CD4-positive, alpha-beta T cell (primary cell): ENCODE results near the gene M1AP. TPM values are rescaled to one million over a fixed set of nuclear protein-coding genes. Genes with fewer than 3 reads are reported as not detected.

Experiments used
- ATAC-seq: fragments of 200-7000 bp; cut with Tn5 transposase; one replicate; pipeline ENCODE4 v1.10.0; 2022; ENCODE audit warnings: mild to moderate bottlenecking; ENCODE audit not compliant: poor library complexity
- CTCF ChIA-PET: fragments of 350-600 bp; sonication (Branson Sonifier 250); formaldehyde crosslinking; loops from one replicate; lab custom pipeline; 2021; ENCODE audit warnings: antibody characterized with exemption, inconsistent platforms; lab: Charles Lee
- POLR2A ChIA-PET: fragments of 350-600 bp; sonication (Branson Sonifier 250); formaldehyde crosslinking; loops from one replicate; lab custom pipeline; 2021; ENCODE audit warnings: antibody characterized with exemption, inconsistent platforms; lab: Charles Lee
- DNase-seq, 14 experiments: peaks; one replicate each; pipeline ENCODE4 v3.0.0-alpha.2; 2013 to 2020; ENCODE audit warnings: mixed read lengths in 2 of 14
- H3K27ac ChIP-seq, 2 donors: one replicate each; pipeline versions ENCODE4 v1.5.1 to v1.7.0; 2013; ENCODE audit warnings: low read length in 2 of 2, low read depth in 1 of 2, mild to moderate bottlenecking in 1 of 2
- H3K27me3 ChIP-seq, 2 experiments: 1 replicate in 1 of 2; 2 replicates in 1 of 2; pipeline versions ENCODE4 v1.6.1 to v1.7.0; 2013; ENCODE audit warnings: low read length in 2 of 2, control low read depth in 1 of 2, mild to moderate bottlenecking in 1 of 2, moderate library complexity in 1 of 2; ENCODE audit not compliant: insufficient read depth in 2 of 2, control insufficient read depth in 1 of 2
- H3K36me3 ChIP-seq: one replicate; pipeline ENCODE4 v1.6.1; 2013; ENCODE audit warnings: low read length, control low read depth; ENCODE audit not compliant: insufficient read depth
- H3K4me1 ChIP-seq: one replicate; pipeline ENCODE4 v1.6.1; 2013; ENCODE audit warnings: low read length, control low read depth; ENCODE audit not compliant: insufficient read depth
- H3K4me3 ChIP-seq: one replicate; pipeline ENCODE4 v1.5.1; 2013; ENCODE audit warnings: mild to moderate bottlenecking, low read length, moderate library complexity
- H3K9me3 ChIP-seq, 2 experiments: 1 replicate in 1 of 2; 2 replicates in 1 of 2; pipeline versions ENCODE4 v1.6.1 to v1.7.0; 2013; ENCODE audit warnings: low read length in 2 of 2, mild to moderate bottlenecking in 2 of 2, control low read depth in 1 of 2, moderate library complexity in 1 of 2; ENCODE audit not compliant: control insufficient read depth in 1 of 2, insufficient read depth in 1 of 2
- H3K27ac Mint-ChIP-seq: one replicate; pipeline ENCODE4 v1.8.0; 2020; ENCODE audit warnings: mixed read lengths
- H3K27me3 Mint-ChIP-seq: one replicate; pipeline ENCODE4 v1.8.0; 2021; ENCODE audit warnings: mixed read lengths
- H3K36me3 Mint-ChIP-seq: one replicate; pipeline ENCODE4 v1.8.0; 2021; ENCODE audit warnings: low read depth, mixed read lengths
- H3K4me1 Mint-ChIP-seq: one replicate; pipeline ENCODE4 v1.8.0; 2021; ENCODE audit warnings: low read depth, mixed read lengths
- H3K4me3 Mint-ChIP-seq: one replicate; pipeline ENCODE4 v1.8.0; 2020; ENCODE audit warnings: mild to moderate bottlenecking, mixed read lengths
- H3K9me3 Mint-ChIP-seq: one replicate; pipeline ENCODE4 v1.8.0; 2020; ENCODE audit warnings: mixed read lengths
- intact Hi-C, 2 experiments: fragments of 100-400 bp; cut with DNase I in 1 of 2; cut with micrococcal nuclease in 1 of 2; formaldehyde crosslinking; loops; one replicate each; pipeline versions ENCODE4 v1.15.1 to v1.9.0; 2023 to 2025; cut with DNase I, micrococcal nuclease
- total RNA-seq, 174 experiments: library from RNA in 2 of 174; stranded (reverse) in 2 of 174; gene quantifications; one replicate each; pipeline ENCODE4 v1.2.3 and lab custom pipeline; 2021 to 2026
- TF ChIP-seq, protein P1 (sequence below): fragments of 200-600 bp; IDR thresholded peaks from one replicate; pipeline ENCODE4 v1.8.0; 2022; ENCODE audit warnings: antibody characterized with exemption, mild to moderate bottlenecking

Gene M1AP
- total RNA-seq, 2 experiments from 2014 or later, result not detected

DNA sequence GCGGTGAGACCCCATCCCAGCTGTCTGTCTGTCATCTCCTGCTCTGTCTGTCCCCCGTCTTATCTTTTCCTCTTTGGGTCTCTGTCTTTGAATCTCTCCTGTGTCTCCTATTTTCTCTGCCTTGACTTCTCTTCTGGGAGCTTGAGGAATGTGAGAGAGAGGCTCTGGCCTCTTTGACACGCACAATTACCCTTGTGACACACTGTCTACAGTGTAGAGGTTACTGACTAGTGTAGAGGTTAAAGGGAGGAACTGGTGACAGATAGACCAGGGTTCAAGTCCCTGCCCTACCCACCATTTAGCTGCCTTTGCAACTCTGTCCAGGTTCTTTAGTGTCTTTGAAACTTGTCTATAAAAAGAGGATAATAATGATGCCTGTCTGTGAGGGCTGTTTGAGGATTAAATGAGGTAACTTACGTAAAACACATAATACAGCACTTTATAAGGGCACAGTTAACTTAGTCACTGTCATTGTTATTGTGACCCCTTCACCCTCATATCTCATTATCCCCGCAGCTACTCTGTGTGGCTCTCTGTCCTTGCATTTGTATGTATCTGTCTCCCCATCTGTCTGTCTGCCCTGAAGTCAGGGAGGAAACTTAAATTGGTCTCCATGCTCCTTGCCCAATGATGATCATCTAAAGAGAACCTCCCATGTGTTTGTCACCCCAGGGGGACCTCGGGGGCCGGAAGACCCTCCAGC is 25.8 kb upstream of the M1AP start:
- Histone ChIP-seq H3K27me3 (no peaks in the 10 kb centered on the region), H3K9me3 (no peaks in the 10 kb centered on the region), H3K4me3 (no peak overlapping the region), H3K4me1 (no peaks in the 10 kb centered on the region), H3K36me3 (peaks cover 47% of the 10 kb centered on the region), H3K27ac (no peak overlapping the region)
- Mint-ChIP-seq H3K27ac (no peak overlapping the region), H3K4me1 (no peaks in the 10 kb centered on the region), H3K9me3 (no peaks in the 10 kb centered on the region), H3K36me3 (peaks cover 79% of the 10 kb centered on the region), H3K27me3 (no peaks in the 10 kb centered on the region), H3K4me3 (no peak overlapping the region)
- ChIA-PET CTCF (no interaction called here), POLR2A (no interaction called here)
- ATAC-seq (no peak), DNase-seq (no peak)
- TF ChIP-seq, protein P1, sequence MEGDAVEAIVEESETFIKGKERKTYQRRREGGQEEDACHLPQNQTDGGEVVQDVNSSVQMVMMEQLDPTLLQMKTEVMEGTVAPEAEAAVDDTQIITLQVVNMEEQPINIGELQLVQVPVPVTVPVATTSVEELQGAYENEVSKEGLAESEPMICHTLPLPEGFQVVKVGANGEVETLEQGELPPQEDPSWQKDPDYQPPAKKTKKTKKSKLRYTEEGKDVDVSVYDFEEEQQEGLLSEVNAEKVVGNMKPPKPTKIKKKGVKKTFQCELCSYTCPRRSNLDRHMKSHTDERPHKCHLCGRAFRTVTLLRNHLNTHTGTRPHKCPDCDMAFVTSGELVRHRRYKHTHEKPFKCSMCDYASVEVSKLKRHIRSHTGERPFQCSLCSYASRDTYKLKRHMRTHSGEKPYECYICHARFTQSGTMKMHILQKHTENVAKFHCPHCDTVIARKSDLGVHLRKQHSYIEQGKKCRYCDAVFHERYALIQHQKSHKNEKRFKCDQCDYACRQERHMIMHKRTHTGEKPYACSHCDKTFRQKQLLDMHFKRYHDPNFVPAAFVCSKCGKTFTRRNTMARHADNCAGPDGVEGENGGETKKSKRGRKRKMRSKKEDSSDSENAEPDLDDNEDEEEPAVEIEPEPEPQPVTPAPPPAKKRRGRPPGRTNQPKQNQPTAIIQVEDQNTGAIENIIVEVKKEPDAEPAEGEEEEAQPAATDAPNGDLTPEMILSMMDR, result no peak
- intact Hi-C loops, result no loop called here

DNA sequence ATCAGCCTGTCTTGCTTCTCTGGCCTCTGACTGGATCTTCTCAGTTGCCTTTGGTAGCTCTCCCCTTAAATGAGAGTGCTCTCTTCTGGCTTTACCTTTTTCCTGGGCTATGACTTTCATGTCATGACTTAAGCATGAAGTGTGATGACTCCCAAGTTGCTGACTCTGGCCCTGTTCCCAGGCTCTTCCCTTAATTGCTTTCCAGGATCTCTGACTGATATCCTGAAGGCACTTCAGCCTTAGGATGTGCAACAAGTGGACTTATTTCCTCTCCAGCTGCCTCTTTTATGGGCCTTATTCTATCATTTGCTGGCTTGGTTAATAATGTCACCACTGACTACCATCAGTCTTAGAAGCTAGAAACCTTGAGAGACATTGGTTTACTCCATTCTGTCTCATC is 23.3 kb upstream of the M1AP start:
- DNase-seq, result no peak
- no peak overlapping the region for H3K27ac ChIP-seq
- Mint-ChIP-seq H3K36me3 (peaks cover 64% of the 10 kb centered on the region), H3K4me1 (no peaks in the 10 kb centered on the region), H3K4me3 (no peak overlapping the region), H3K27me3 (no peaks in the 10 kb centered on the region), H3K9me3 (no peaks in the 10 kb centered on the region), H3K27ac (no peak overlapping the region)
- POLR2A ChIA-PET, result no interaction called here
- H3K4me3 ChIP-seq, result no peak overlapping the region
- H3K9me3 ChIP-seq, result no peaks in the 10 kb centered on the region
- H3K27me3 ChIP-seq, result no peaks in the 10 kb centered on the region
- no peaks in the 10 kb centered on the region for H3K4me1 ChIP-seq
- intact Hi-C loops, result no loop called here
- peaks cover 45% of the 10 kb centered on the region for H3K36me3 ChIP-seq
- TF ChIP-seq, protein P1, result no peak
- CTCF ChIA-PET, result no interaction called here
- ATAC-seq, result no peak

DNA sequence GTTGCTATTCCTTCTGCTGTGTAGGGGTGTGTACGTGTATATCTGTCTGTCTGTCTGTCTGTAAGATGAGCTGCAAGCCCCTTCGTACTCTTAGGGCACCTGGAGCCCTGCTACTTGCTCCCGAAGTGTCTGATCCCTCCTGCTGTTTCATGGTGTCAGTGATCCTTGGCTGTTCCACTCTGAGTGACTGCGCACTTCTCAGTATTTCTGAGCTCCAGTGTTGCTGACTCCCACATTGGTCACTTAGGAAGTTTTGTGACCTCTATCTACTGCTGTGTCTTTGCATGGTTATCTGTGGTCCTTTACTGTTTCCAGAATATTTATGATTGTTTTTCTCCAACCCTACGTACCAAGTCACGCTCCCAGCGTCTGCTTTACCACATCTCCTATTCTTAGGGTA is 22.1 kb upstream of the M1AP start:
- H3K27ac Mint-ChIP-seq, result no peak overlapping the region
- TF ChIP-seq, protein P1, result no peak
- no peaks in the 10 kb centered on the region for H3K27me3 ChIP-seq
- peaks cover 56% of the 10 kb centered on the region for H3K36me3 Mint-ChIP-seq
- H3K4me3 ChIP-seq, result no peak overlapping the region
- no peaks in the 10 kb centered on the region for H3K4me1 Mint-ChIP-seq
- peaks cover 33% of the 10 kb centered on the region for H3K36me3 ChIP-seq
- intact Hi-C loops, result no loop called here
- H3K27ac ChIP-seq, result no peak overlapping the region
- ChIA-PET POLR2A (no interaction called here), CTCF (no interaction called here)
- ATAC-seq (no peak), DNase-seq (no peak)
- no peaks in the 10 kb centered on the region for H3K27me3 Mint-ChIP-seq
- H3K4me1 ChIP-seq, result no peaks in the 10 kb centered on the region
- H3K9me3 Mint-ChIP-seq, result no peaks in the 10 kb centered on the region
- H3K4me3 Mint-ChIP-seq, result no peak overlapping the region
- no peaks in the 10 kb centered on the region for H3K9me3 ChIP-seq
